ENCODE data around the gene NPAS3. TPM values are rescaled to one million over a fixed set of nuclear protein-coding genes. Genes with fewer than 3 reads are reported as not detected.

The NPAS3 gene
- total RNA-seq, 4 donors from 2014 or later, result 1.9 to 10.6 (median 2.2) TPM

DNA sequence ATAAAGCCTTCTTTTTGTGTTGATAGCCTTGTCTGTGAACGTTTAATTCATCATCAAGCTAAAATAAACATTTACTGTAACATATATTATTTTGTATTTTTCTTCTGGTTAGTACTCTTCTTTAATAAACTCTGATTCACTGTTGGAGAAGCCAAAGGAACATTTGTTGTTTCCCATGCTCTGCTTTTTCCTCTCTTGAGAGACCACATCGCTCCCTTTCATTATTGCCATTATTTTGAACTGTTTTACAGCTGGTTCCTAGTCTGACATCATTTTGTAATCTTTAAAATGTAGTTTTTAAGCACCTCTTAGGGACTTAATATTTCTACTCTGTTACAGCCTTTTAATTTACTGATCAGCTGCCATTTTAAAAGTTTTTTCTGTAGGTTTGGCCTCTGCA lies 301.8 kb downstream of the NPAS3 start:
- WGBS, 2 donors (ENCODE audit: low coverage in 1 of 2), result 31 to 39% methylated on average over 2 of the region's 2 CpGs
- Histone ChIP-seq H3K27ac (no peak overlapping the region), H3K27me3 (no peaks in the 10 kb centered on the region), H3K9me3 (no peaks in the 10 kb centered on the region), H3K4me3 (no peak overlapping the region), H3K36me3 (no peaks in the 10 kb centered on the region), H3K4me1 (no peaks in the 10 kb centered on the region)
- TF ChIP-seq, protein P1, sequence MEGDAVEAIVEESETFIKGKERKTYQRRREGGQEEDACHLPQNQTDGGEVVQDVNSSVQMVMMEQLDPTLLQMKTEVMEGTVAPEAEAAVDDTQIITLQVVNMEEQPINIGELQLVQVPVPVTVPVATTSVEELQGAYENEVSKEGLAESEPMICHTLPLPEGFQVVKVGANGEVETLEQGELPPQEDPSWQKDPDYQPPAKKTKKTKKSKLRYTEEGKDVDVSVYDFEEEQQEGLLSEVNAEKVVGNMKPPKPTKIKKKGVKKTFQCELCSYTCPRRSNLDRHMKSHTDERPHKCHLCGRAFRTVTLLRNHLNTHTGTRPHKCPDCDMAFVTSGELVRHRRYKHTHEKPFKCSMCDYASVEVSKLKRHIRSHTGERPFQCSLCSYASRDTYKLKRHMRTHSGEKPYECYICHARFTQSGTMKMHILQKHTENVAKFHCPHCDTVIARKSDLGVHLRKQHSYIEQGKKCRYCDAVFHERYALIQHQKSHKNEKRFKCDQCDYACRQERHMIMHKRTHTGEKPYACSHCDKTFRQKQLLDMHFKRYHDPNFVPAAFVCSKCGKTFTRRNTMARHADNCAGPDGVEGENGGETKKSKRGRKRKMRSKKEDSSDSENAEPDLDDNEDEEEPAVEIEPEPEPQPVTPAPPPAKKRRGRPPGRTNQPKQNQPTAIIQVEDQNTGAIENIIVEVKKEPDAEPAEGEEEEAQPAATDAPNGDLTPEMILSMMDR (IDR thresholded peaks at IDR 0.05), result no peak
- TF ChIP-seq POLR2A (IDR thresholded peaks at IDR 0.05), result no peak
- ATAC-seq, result no peak

DNA sequence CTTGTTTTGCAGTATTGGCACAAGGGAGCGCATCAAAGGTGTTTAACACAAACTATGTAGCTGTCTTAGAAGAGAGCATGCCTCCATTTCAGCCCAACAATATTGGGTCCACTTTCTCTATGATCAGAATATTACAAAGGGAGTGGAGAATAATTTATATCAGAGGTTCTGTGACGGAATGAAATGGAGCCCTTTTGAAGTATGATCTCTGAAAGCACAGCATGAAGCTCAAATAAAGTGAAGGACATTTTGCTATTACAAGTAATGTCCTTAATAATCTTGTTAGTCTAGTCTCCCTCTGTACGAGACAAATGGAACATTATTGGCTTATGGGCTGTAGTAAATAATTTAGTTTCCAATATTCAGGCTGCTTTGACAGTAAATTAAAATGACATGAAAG lies 302.7 kb downstream of the NPAS3 start:
- H3K4me1 ChIP-seq, result no peaks in the 10 kb centered on the region
- no peak overlapping the region for H3K27ac ChIP-seq
- ATAC-seq, result no peak
- 91 to 100% methylated on average over 3 of the region's 3 CpGs for WGBS, 2 donors (ENCODE audit: low coverage in 1 of 2)
- no peaks in the 10 kb centered on the region for H3K36me3 ChIP-seq
- H3K9me3 ChIP-seq, result no peaks in the 10 kb centered on the region
- no peaks in the 10 kb centered on the region for H3K27me3 ChIP-seq
- TF ChIP-seq, protein P1 (IDR thresholded peaks at IDR 0.05), result no peak
- TF ChIP-seq POLR2AphosphoS5 (IDR thresholded peaks at IDR 0.05), result no peak
- TF ChIP-seq EP300 (IDR thresholded peaks at IDR 0.05), result no peak
- TF ChIP-seq POLR2A (IDR thresholded peaks at IDR 0.05), result no peak
- no peak overlapping the region for H3K4me3 ChIP-seq

DNA sequence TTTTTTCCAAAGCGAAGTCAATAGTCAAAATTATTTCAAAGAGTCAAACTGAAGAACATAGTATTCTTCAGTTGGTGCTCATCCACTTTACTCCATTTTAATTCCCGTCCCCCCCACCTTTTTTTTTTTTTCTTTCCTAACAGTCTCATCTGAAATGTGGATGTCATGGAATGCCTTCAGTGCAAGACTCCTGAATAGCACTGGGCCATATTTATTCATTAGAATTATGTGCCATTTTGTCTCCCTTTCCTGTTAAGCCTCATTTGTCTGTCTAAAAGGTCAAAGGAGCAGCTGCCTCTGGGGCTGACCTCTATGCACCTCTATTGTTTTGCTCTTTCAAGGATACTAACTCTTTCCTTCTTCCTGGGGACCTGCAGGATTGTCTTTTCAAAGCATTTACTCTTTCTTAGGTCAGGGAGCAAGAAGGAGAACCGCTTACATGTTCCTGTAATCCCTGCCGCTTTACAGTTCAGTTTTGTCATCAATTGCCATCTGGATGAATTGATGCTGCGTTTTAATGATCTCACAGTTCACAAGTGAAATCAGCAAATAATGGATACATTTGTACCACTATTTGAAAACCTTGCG lies 310.6 kb downstream of the NPAS3 start:
- H3K4me3 ChIP-seq, result no peak overlapping the region
- H3K9me3 ChIP-seq, result no peaks in the 10 kb centered on the region
- ATAC-seq, result no peak
- WGBS, 2 donors (ENCODE audit: low coverage in 1 of 2), result 85 to 87% methylated on average over 6 of the region's 6 CpGs
- no peaks in the 10 kb centered on the region for H3K27me3 ChIP-seq
- H3K4me1 ChIP-seq, result no peaks in the 10 kb centered on the region
- H3K27ac ChIP-seq, result no peak overlapping the region
- TF ChIP-seq POLR2AphosphoS5 (IDR thresholded peaks at IDR 0.05) (no peak), EP300 (IDR thresholded peaks at IDR 0.05) (no peak), POLR2A (IDR thresholded peaks at IDR 0.05) (no peak)
- TF ChIP-seq, protein P1 (IDR thresholded peaks at IDR 0.05), result no peak
- no peaks in the 10 kb centered on the region for H3K36me3 ChIP-seq

GRCh38 chr14:33250963-33251362 lies 312.3 kb downstream of the NPAS3 start:
- Histone ChIP-seq H3K27ac (no peak overlapping the region), H3K36me3 (no peaks in the 10 kb centered on the region), H3K27me3 (no peaks in the 10 kb centered on the region), H3K9me3 (no peaks in the 10 kb centered on the region), H3K4me3 (no peak overlapping the region), H3K4me1 (no peaks in the 10 kb centered on the region)
- TF ChIP-seq POLR2A (IDR thresholded peaks at IDR 0.05) (no peak), POLR2AphosphoS5 (IDR thresholded peaks at IDR 0.05) (no peak), EP300 (IDR thresholded peaks at IDR 0.05) (no peak)
- 66 to 100% methylated on average over 2 of the region's 2 CpGs for WGBS, 2 donors (ENCODE audit: low coverage in 1 of 2)
- no peak for ATAC-seq

DNA sequence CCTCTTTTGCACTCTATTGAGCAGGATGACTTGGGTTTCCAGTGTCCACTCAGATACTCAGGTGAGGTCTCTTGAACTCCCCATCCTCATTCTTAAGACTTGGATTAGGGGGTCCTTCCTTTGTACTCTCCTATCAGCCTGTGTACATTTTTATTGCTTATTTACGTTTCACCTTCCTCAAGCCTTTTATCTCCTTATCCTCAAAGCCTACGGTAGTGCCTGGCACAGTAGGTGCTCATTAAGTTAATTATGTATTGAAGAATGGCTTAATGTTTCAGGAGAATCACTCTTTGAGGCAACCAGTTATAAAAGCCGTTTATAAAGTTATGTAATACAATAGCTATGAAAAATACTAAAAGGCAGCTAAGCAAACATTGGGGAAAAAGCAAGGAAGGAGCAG lies 315.7 kb downstream of the NPAS3 start:
- Histone ChIP-seq H3K9me3 (no peaks in the 10 kb centered on the region), H3K27me3 (no peaks in the 10 kb centered on the region), H3K27ac (no peak overlapping the region), H3K4me1 (no peaks in the 10 kb centered on the region), H3K36me3 (no peaks in the 10 kb centered on the region), H3K4me3 (no peak overlapping the region)
- TF ChIP-seq POLR2AphosphoS5 (IDR thresholded peaks at IDR 0.05) (no peak), POLR2A (IDR thresholded peaks at IDR 0.05) (no peak), EP300 (IDR thresholded peaks at IDR 0.05) (no peak)
- TF ChIP-seq, protein P1 (IDR thresholded peaks at IDR 0.05), result no peak
- 63 to 76% methylated on average over 3 of the region's 3 CpGs for WGBS, 2 donors (ENCODE audit: low coverage in 1 of 2)
- no peak for ATAC-seq
